Endodermal cell (in vitro differentiated cells): ENCODE data around the gene STX18. TPM values are rescaled to one million over a fixed set of nuclear protein-coding genes. Genes with fewer than 3 reads are reported as not detected.
A peak's percentile ranks its signal among the peaks of the same experiment; 100 is the strongest.

Experiments used
- DNase-seq: peaks from one replicate; pipeline ENCODE4 v3.0.0-alpha.2; 2017
- H3K27ac ChIP-seq: 2 replicates; pipeline ENCODE4 v1.5.1; 2013; ENCODE audit warnings: mild to moderate bottlenecking, low read depth, low read length, moderate library complexity
- H3K27me3 ChIP-seq: 2 replicates; pipeline ENCODE4 v1.6.1; 2013; ENCODE audit warnings: mild to moderate bottlenecking, low read length, moderate library complexity; ENCODE audit not compliant: insufficient read depth, control insufficient read depth, poor library complexity, severe bottlenecking
- H3K36me3 ChIP-seq: 2 replicates; pipeline ENCODE4 v1.7.0; 2013; ENCODE audit warnings: mild to moderate bottlenecking, low read length, moderate library complexity; ENCODE audit not compliant: control insufficient read depth, insufficient read depth
- H3K4me1 ChIP-seq: one replicate; pipeline ENCODE4 v1.7.0; 2013; ENCODE audit warnings: low read length; ENCODE audit not compliant: control insufficient read depth, insufficient read depth
- H3K4me3 ChIP-seq: 2 replicates; pipeline ENCODE4 v1.5.1; 2013; ENCODE audit warnings: mild to moderate bottlenecking, low read length, moderate library complexity
- H3K9ac ChIP-seq: 2 replicates; pipeline ENCODE4 v1.6.1; 2013; ENCODE audit warnings: mild to moderate bottlenecking, low read length, moderate library complexity; ENCODE audit not compliant: poor library complexity, severe bottlenecking; ENCODE audit errors: extremely low read depth
- H3K9me3 ChIP-seq: 2 replicates; pipeline ENCODE4 v1.6.1; 2013; ENCODE audit warnings: mild to moderate bottlenecking, low read length, moderate library complexity; ENCODE audit not compliant: control insufficient read depth
- H3K27ac Mint-ChIP-seq: 2 replicates; pipeline ENCODE4 v1.8.0; 2020; ENCODE audit warnings: mixed read lengths
- H3K27me3 Mint-ChIP-seq: 2 replicates; pipeline ENCODE4 v1.8.0; 2021; ENCODE audit warnings: mild to moderate bottlenecking, mixed read lengths; ENCODE audit not compliant: insufficient read depth
- H3K36me3 Mint-ChIP-seq: 2 replicates; pipeline ENCODE4 v1.8.0; 2020; ENCODE audit warnings: low read depth, mixed read lengths
- H3K4me1 Mint-ChIP-seq: 2 replicates; pipeline ENCODE4 v1.8.0; 2020; ENCODE audit warnings: mixed read lengths
- H3K4me3 Mint-ChIP-seq: 2 replicates; pipeline ENCODE4 v1.8.0; 2020; ENCODE audit warnings: mild to moderate bottlenecking, moderate library complexity, mixed read lengths
- H3K9me3 Mint-ChIP-seq: 2 replicates; pipeline ENCODE4 v1.8.0; 2020; ENCODE audit warnings: mild to moderate bottlenecking, mixed read lengths
- WGBS, 2 experiments: methylation state at CpG; one replicate each; pipeline versions ENCODE4 v1.1.5 to v1.1.7; 2013; ENCODE audit warnings: missing lambda C conversion rate in 2 of 2, mixed read lengths in 1 of 2; ENCODE audit not compliant: insufficient coverage in 1 of 2, insufficient read length in 1 of 2; 5-methylcytosine and 5-hydroxymethylcytosine counted together
- total RNA-seq, 2 donors: library from RNA; stranded (reverse); fragmentation: NEBNext Ultra II Directional in 1 of 2; extraction: Animal tissue kit (Norgen Biotek cat#: 25700) in 1 of 2; gene quantifications; 2 replicates in 1 of 2; 3 replicates in 1 of 2; pipeline ENCODE4 v1.2.1, GENCODE V29; 2021
- TF ChIP-seq, protein P1 (sequence below): fragments of 200-600 bp; sonication (generic); conservative IDR thresholded peaks from 2 replicates; pipeline ENCODE4 v1.5.0; 2021; ENCODE audit warnings: antibody characterized with exemption, mild to moderate bottlenecking

The STX18 gene
- total RNA-seq, 2 donors from 2014 or later = 26.9 to 33.3 TPM

DNA sequence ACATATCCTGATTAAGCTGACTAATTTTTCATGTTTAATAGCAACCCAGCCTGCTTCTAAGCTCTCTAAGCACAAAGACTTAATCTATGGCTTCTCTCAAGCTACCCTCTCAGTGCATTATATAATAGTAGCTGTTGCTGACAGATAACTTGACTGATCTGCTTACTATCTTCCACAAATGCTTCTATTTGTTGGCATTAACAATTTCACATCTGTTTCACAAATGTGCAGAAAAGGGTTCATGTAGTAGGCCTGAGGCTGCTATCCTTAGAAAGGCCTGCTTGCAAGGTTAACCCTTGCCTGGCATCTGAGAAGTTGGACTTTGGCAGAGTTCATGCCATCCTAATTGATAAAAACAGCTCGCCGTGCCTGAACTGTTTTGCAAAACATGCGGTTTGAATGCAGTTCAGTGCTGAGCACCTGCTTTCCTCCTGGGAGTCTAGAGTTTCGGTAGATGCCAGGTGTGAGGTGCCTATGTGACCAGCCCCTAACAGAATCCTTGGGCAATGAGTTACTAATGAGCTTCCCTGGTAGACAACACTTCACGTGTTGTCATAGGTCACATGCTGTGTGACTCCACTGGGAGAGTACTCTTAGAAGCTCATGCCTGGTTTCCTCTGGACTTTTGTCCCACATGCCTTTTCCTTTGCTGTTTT lies 86.5 kb downstream of the STX18 start:
- Mint-ChIP-seq H3K4me3 (no peak overlapping the region), H3K36me3 (peaks cover 44% of the 10 kb centered on the region), H3K27me3 (no peaks in the 10 kb centered on the region), H3K27ac (no peak overlapping the region), H3K4me1 (peaks cover 8% of the 10 kb centered on the region), H3K9me3 (no peaks in the 10 kb centered on the region)
- Histone ChIP-seq H3K27ac (no peak overlapping the region), H3K36me3 (peaks cover 61% of the 10 kb centered on the region), H3K4me1 (no peaks in the 10 kb centered on the region), H3K27me3 (no peaks in the 10 kb centered on the region), H3K9ac (no peak overlapping the region), H3K4me3 (no peak overlapping the region), H3K9me3 (no peaks in the 10 kb centered on the region)
- 89 to 95% methylated on average over 5 of the region's 5 CpGs for WGBS, 2 experiments
- TF ChIP-seq, protein P1, sequence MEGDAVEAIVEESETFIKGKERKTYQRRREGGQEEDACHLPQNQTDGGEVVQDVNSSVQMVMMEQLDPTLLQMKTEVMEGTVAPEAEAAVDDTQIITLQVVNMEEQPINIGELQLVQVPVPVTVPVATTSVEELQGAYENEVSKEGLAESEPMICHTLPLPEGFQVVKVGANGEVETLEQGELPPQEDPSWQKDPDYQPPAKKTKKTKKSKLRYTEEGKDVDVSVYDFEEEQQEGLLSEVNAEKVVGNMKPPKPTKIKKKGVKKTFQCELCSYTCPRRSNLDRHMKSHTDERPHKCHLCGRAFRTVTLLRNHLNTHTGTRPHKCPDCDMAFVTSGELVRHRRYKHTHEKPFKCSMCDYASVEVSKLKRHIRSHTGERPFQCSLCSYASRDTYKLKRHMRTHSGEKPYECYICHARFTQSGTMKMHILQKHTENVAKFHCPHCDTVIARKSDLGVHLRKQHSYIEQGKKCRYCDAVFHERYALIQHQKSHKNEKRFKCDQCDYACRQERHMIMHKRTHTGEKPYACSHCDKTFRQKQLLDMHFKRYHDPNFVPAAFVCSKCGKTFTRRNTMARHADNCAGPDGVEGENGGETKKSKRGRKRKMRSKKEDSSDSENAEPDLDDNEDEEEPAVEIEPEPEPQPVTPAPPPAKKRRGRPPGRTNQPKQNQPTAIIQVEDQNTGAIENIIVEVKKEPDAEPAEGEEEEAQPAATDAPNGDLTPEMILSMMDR = no peak
- DNase-seq = no peak

DNA sequence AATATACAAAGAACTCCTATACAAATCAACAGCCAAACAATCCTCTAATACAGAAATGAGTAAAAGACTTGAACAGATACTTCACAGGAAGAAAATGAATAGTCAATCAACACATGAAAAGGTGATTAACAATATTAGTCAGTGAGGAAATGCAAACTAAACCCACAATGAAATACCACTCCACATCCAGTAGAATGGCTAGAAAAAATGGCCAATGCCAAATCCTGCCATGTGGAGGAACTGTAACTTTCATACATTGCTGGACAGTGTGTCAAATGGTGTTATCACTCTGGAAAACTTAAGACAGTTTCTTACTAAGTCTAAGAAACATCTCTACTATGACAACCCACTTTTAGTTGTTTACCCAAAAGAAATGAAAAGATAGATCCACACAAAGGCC lies 95.4 kb downstream of the STX18 start:
- Histone ChIP-seq H3K9me3 (no peaks in the 10 kb centered on the region), H3K4me1 (peaks cover 2% of the 10 kb centered on the region), H3K36me3 (peaks cover 5% of the 10 kb centered on the region), H3K27ac (no peak overlapping the region), H3K9ac (no peak overlapping the region), H3K27me3 (no peaks in the 10 kb centered on the region), H3K4me3 (no peak overlapping the region)
- H3K27me3 Mint-ChIP-seq = no peaks in the 10 kb centered on the region
- no peak overlapping the region for H3K27ac Mint-ChIP-seq
- H3K36me3 Mint-ChIP-seq = peaks cover 5% of the 10 kb centered on the region
- DNase-seq = no peak
- H3K4me1 Mint-ChIP-seq = peaks cover 5% of the 10 kb centered on the region
- no peaks in the 10 kb centered on the region for H3K9me3 Mint-ChIP-seq
- TF ChIP-seq, protein P1 = no peak
- H3K4me3 Mint-ChIP-seq = no peak overlapping the region

DNA sequence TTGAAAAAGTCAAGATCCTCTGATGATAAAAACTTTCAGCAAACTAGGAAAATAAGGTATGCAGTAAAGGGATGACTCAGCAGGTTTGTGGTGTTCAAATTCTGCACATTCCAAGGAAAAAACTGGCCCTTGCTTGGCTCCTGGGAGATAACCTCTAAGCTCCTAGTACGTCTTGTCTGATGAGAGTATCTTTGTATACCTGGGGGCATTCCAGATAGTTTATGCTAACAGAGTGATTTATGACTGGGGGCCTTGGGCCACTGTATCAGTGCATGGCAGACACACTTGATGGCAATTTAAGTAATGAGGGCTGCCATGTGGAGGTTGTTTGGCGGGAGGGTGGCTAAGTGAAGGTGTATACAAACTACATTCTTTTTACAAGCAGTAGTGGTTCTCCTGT lies 98.0 kb downstream of the STX18 start:
- H3K9me3 Mint-ChIP-seq = no peaks in the 10 kb centered on the region
- H3K27me3 Mint-ChIP-seq = no peaks in the 10 kb centered on the region
- H3K36me3 ChIP-seq = peaks cover 4% of the 10 kb centered on the region
- peaks cover 5% of the 10 kb centered on the region for H3K36me3 Mint-ChIP-seq
- TF ChIP-seq, protein P1 = no peak
- H3K4me3 Mint-ChIP-seq = no peak overlapping the region
- H3K4me1 ChIP-seq = peaks cover 2% of the 10 kb centered on the region
- H3K9me3 ChIP-seq = no peaks in the 10 kb centered on the region
- peak overlapping the region; percentile 88 for H3K27ac Mint-ChIP-seq
- peaks cover 5% of the 10 kb centered on the region for H3K4me1 Mint-ChIP-seq
- no peaks in the 10 kb centered on the region for H3K27me3 ChIP-seq
- H3K9ac ChIP-seq = no peak overlapping the region
- DNase-seq = no peak
- 33 to 66% methylated on average over 1 to 2 of the region's 2 CpGs for WGBS, 2 experiments
- no peak overlapping the region for H3K4me3 ChIP-seq
- no peak overlapping the region for H3K27ac ChIP-seq
